PFSK-1 (cell line): ENCODE data around the gene FAF1.

Experiments used
- FOXP2 ChIP-seq: optimal IDR thresholded peaks from 2 replicates; pipeline ENCODE3; 2011; ENCODE audit warnings: borderline replicate concordance, control low read depth, inconsistent platforms; ENCODE audit not compliant: insufficient read depth; ENCODE audit errors: extremely low read length, extremely low read depth
- POLR2AphosphoS5 ChIP-seq: IDR thresholded peaks from 2 replicates; pipeline ENCODE4 v1.6.1; 2012; ENCODE audit warnings: low read depth, mild to moderate bottlenecking, control low read depth, low read length, moderate library complexity
- REST ChIP-seq, 2 experiments: IDR thresholded peaks; 2 replicates each; pipeline versions ENCODE4 v1.6.1 to v1.8.0; 2011 to 2012; ENCODE audit warnings: low read depth in 2 of 2, low read length in 2 of 2, control low read depth in 1 of 2, inconsistent platforms in 1 of 2, mild to moderate bottlenecking in 1 of 2, moderate library complexity in 1 of 2; ENCODE audit not compliant: insufficient read depth in 1 of 2
- SIN3A ChIP-seq: IDR thresholded peaks from 2 replicates; pipeline ENCODE4 v1.6.1; 2012; ENCODE audit warnings: mild to moderate bottlenecking, low read length, moderate library complexity, borderline replicate concordance; ENCODE audit not compliant: insufficient read depth
- TAF1 ChIP-seq: IDR thresholded peaks from 2 replicates; pipeline ENCODE4 v1.6.1; 2012; ENCODE audit warnings: low read length, control low read depth, borderline replicate concordance; ENCODE audit not compliant: insufficient read depth

The FAF1 gene

GRCh38 chr1:50454911-50455310, 505.2 kb downstream of the FAF1 start:
- TF ChIP-seq REST (IDR thresholded peaks at IDR 0.05; ENCODE audit: insufficient read depth in 1 of 2, low read depth in 2 of 2, low read length in 2 of 2), result no peak
- no peak for TF ChIP-seq TAF1
- no peak for TF ChIP-seq SIN3A
- TF ChIP-seq FOXP2, result no peak
- TF ChIP-seq POLR2AphosphoS5, result no peak

- no peak for TF ChIP-seq POLR2AphosphoS5
Observed at GRCh38 chr1:50453266-50453665, 506.8 kb downstream of the FAF1 start.

GRCh38 chr1:50452700-50453099, 507.4 kb downstream of the FAF1 start:
- TF ChIP-seq TAF1, result no peak
- TF ChIP-seq POLR2AphosphoS5, result no peak
- TF ChIP-seq SIN3A, result no peak
- no peak for TF ChIP-seq FOXP2
- TF ChIP-seq REST (IDR thresholded peaks at IDR 0.05; ENCODE audit: insufficient read depth in 1 of 2, low read depth in 2 of 2, low read length in 2 of 2), result no peak

- TF ChIP-seq TAF1 (no peak), FOXP2 (no peak), REST (IDR thresholded peaks at IDR 0.05; ENCODE audit: insufficient read depth in 1 of 2, low read depth in 2 of 2, low read length in 2 of 2) (no peak), SIN3A (no peak), POLR2AphosphoS5 (no peak)
Observed at GRCh38 chr1:50450861-50451653, 509.0 kb downstream of the FAF1 start.

- TF ChIP-seq REST (IDR thresholded peaks at IDR 0.05; ENCODE audit: insufficient read depth in 1 of 2, low read depth in 2 of 2, low read length in 2 of 2), result no peak
Observed at GRCh38 chr1:50447961-50448360, 512.1 kb downstream of the FAF1 start.
